Heart left ventricle (tissue), 13 donors: ENCODE data around the gene MED27.

ENCODE experiments used
- CTCF ChIP-seq, 12 donors: fragments of 200-600 bp; sonication (generic) in 4 of 12; IDR thresholded peaks; one replicate each; pipeline versions ENCODE4 v1.5.0 to v1.8.0; 2018 to 2022; ENCODE audit warnings: antibody characterized with exemption in 12 of 12, mild to moderate bottlenecking in 5 of 12
- POLR2A ChIP-seq, 2 donors: fragments of 450-650 bp; IDR thresholded peaks; one replicate each; pipeline ENCODE4 v1.6.1; 2017; ENCODE audit warnings: antibody characterized with exemption in 2 of 2, mild to moderate bottlenecking in 2 of 2, moderate library complexity in 2 of 2
- donor health status: ischemic (EF 13 %, LVEDD 7.1; RV severe dilation, severe dysfunction).
- donor health status: DM: no; HTN: yes; CAD: no.
- donor health status: DM: no; HTN: no; CAD: no.
- donor health status: ischemic (EF 25% LVEDD 6.9; RV normal size, moderate dysfunction).
- donor health status: ischemic (EF 25% LVEDD 5.7; RV mildly dilated, moderate dysfunction).
- donor health status: ischemic (EF 35%, LVEDD 5.7; RV mildly dilated, moderate dysfunction).
- donor health status: nonischemic (EF 11% LVEDD 7.7; RV severe dilation, severe dysfunction).
- donor health status: DM: yes; HTN: yes; CAD: no.
- donor health status: PGD.
- donor health status: ischemic (EF 29% LVEDD 5.4; RV normal size, mild dysfunction).
- donor health status: nonischemic (EF 23%, LVEDD 6.1; RV moderate dilation, normal function).

DNA sequence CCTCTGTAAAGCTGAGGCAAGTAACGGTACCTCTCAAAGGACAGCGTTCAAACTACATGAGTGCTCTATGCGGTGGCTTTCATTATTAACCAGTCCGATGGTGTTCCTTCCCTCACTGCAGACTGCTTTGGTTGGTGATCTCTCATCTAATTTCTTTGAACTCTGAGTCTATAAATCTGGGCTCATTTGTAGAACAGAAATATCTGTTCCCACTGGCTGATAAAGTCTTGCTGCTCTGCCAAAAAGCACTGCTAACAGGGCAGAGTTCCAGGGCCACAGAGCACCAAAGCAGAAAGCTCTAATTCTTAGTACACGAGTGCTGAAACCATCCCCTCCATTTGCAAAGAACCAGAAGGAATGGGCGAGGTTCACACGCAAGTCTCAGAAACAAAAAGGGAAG lies 81.9 kb downstream of the MED27 start:
- no peak for TF ChIP-seq CTCF (IDR thresholded peaks at IDR 0.05)
- TF ChIP-seq POLR2A (IDR thresholded peaks at IDR 0.05), result no peak
